HFFc6 (cell line): ENCODE results near the gene ITGB1BP2. TPM values are rescaled to one million over a fixed set of nuclear protein-coding genes. Genes with fewer than 3 reads are reported as not detected.
"Not testable (repeated sequence)": the region's sequence is repeated elsewhere in the genome, so short reads cannot be mapped to it uniquely, and the experiment has no call there.

Experiments
- DNase-seq: peaks from one replicate; pipeline ENCODE4 v3.0.0-alpha.2; 2018
- H3K27ac Mint-ChIP-seq: 2 replicates; pipeline ENCODE4 v1.8.0; 2020; ENCODE audit warnings: mild to moderate bottlenecking, mixed read lengths
- H3K27me3 Mint-ChIP-seq: 2 replicates; pipeline ENCODE4 v1.8.0; 2021; ENCODE audit warnings: mild to moderate bottlenecking, moderate library complexity, mixed read lengths; ENCODE audit not compliant: insufficient read depth
- H3K36me3 Mint-ChIP-seq: 2 replicates; pipeline ENCODE4 v1.8.0; 2021; ENCODE audit warnings: low read depth, mixed read lengths
- H3K4me1 Mint-ChIP-seq: 2 replicates; pipeline ENCODE4 v1.8.0; 2020; ENCODE audit warnings: low read depth, mixed read lengths
- H3K4me3 Mint-ChIP-seq: 2 replicates; pipeline ENCODE4 v1.8.0; 2020; ENCODE audit warnings: mild to moderate bottlenecking, moderate library complexity, mixed read lengths
- H3K9me3 Mint-ChIP-seq: 2 replicates; pipeline ENCODE4 v1.8.0; 2020; ENCODE audit warnings: mild to moderate bottlenecking, mixed read lengths
- CTCF ChIP-seq: fragments of 200-600 bp; sonication (generic); IDR thresholded peaks from 2 replicates; pipeline ENCODE4 v1.5.0; 2021; ENCODE audit warnings: antibody characterized with exemption, mild to moderate bottlenecking
- total RNA-seq, 6 experiments: library from RNA; stranded (reverse); fragmentation: NEBNext Ultra II Directional; extraction: Animal tissue kit (Norgen Biotek cat#: 25700); gene quantifications; 2 replicates in 1 of 6; 3 replicates in 5 of 6; pipeline ENCODE4 v1.2.3, GENCODE V29; 2021

Gene ITGB1BP2
- total RNA-seq, 6 experiments from 2014 or later, result 0.50 to 0.95 (median 0.57) TPM

- Mint-ChIP-seq H3K27ac (no peak overlapping the region), H3K9me3 (no peaks in the 10 kb centered on the region), H3K4me3 (no peak overlapping the region), H3K36me3 (peaks cover 9% of the 10 kb centered on the region; the same call in 1 of the 2 replicates), H3K27me3 (no peaks in the 10 kb centered on the region), H3K4me1 (peaks cover 16% of the 10 kb centered on the region)
- TF ChIP-seq CTCF, result no peak
- DNase-seq, result no peak
Measured at GRCh38 chrX:71320126-71320525, 18.6 kb downstream of the ITGB1BP2 start.

GRCh38 chrX:71321731-71322130 is 20.2 kb downstream of the ITGB1BP2 start:
- Mint-ChIP-seq H3K4me3 (no peak overlapping the region), H3K27me3 (no peaks in the 10 kb centered on the region), H3K9me3 (peaks cover 2% of the 10 kb centered on the region; the same call in 1 of the 2 replicates), H3K27ac (no peak overlapping the region), H3K36me3 (peaks cover 6% of the 10 kb centered on the region), H3K4me1 (peaks cover under 1% of the 10 kb centered on the region; the same call in 1 of the 2 replicates)
- no peak for DNase-seq
- no peak for TF ChIP-seq CTCF

GRCh38 chrX:71324452-71324851 is 22.9 kb downstream of the ITGB1BP2 start:
- not testable (repeated sequence) for H3K9me3 Mint-ChIP-seq, H3K27me3 Mint-ChIP-seq, H3K4me3 Mint-ChIP-seq, DNase-seq, H3K27ac Mint-ChIP-seq, H3K4me1 Mint-ChIP-seq
- peaks cover 12% of the 10 kb centered on the region for H3K36me3 Mint-ChIP-seq

- Mint-ChIP-seq H3K36me3 (peaks cover 12% of the 10 kb centered on the region), H3K4me3 (no peak overlapping the region), H3K27ac (no peak overlapping the region), H3K27me3 (no peaks in the 10 kb centered on the region; the same call in 1 of the 2 replicates), H3K4me1 (no peaks in the 10 kb centered on the region), H3K9me3 (peaks cover 5% of the 10 kb centered on the region; the same call in 1 of the 2 replicates)
- no peak for TF ChIP-seq CTCF
- DNase-seq, result no peak
Measured at GRCh38 chrX:71326394-71326793, 24.8 kb downstream of the ITGB1BP2 start.

GRCh38 chrX:71349151-71349665 is 47.7 kb downstream of the ITGB1BP2 start:
- H3K4me3 Mint-ChIP-seq, H3K9me3 Mint-ChIP-seq, H3K27me3 Mint-ChIP-seq, H3K4me1 Mint-ChIP-seq, H3K36me3 Mint-ChIP-seq, H3K27ac Mint-ChIP-seq: not testable (repeated sequence)
- peak; percentile 0 for DNase-seq

GRCh38 chrX:71349867-71350266 is 48.3 kb downstream of the ITGB1BP2 start:
- H3K4me3 Mint-ChIP-seq, H3K9me3 Mint-ChIP-seq, H3K36me3 Mint-ChIP-seq, DNase-seq, H3K27me3 Mint-ChIP-seq, H3K4me1 Mint-ChIP-seq, H3K27ac Mint-ChIP-seq: not testable (repeated sequence)
- peak; percentile 8; the same call in 1 of the 2 replicates for TF ChIP-seq CTCF

- DNase-seq, H3K9me3 Mint-ChIP-seq, H3K27me3 Mint-ChIP-seq, H3K36me3 Mint-ChIP-seq, H3K4me1 Mint-ChIP-seq, H3K4me3 Mint-ChIP-seq, H3K27ac Mint-ChIP-seq: not testable (repeated sequence)
Measured at GRCh38 chrX:71352439-71352838, 50.9 kb downstream of the ITGB1BP2 start.

Other genes with a start within 250 kb of the ITGB1BP2 start
- 100 to 1,000 TPM in 1 of 6 experiments, 10 to 100 TPM in 5; 87.0 to 101 (median 91.1) TPM for gene SNX12, start 233.4 kb upstream of the ITGB1BP2 start, total RNA-seq
- gene FOXO4, start 205.9 kb upstream of the ITGB1BP2 start, total RNA-seq, result 1 to 10 TPM; 4.0 to 8.1 (median 6.0) TPM
- gene CXorf65, start 195.0 kb upstream of the ITGB1BP2 start, total RNA-seq, result not detected
- under 1 TPM in 2 of 6 experiments, not detected in 4; 0.37 to 0.43 TPM for gene IL2RG, start 190.2 kb upstream of the ITGB1BP2 start, total RNA-seq
- 10 to 100 TPM; 22.8 to 31.2 (median 28.5) TPM for gene MED12, start 183.2 kb upstream of the ITGB1BP2 start, total RNA-seq
- gene NLGN3, start 156.9 kb upstream of the ITGB1BP2 start, total RNA-seq, result under 1 TPM; 0.14 to 0.48 (median 0.29) TPM
- gene GJB1, start 78.5 kb upstream of the ITGB1BP2 start, total RNA-seq, result not detected
- gene ZMYM3, start 47.6 kb upstream of the ITGB1BP2 start, total RNA-seq, result 10 to 100 TPM; 26.3 to 32.4 (median 28.4) TPM
- gene NONO, start 18.1 kb upstream of the ITGB1BP2 start, total RNA-seq, result 100 to 1,000 TPM; 367 to 495 (median 421) TPM
- 10 to 100 TPM; 18.9 to 25.2 (median 21.0) TPM for gene TAF1, start 64.6 kb downstream of the ITGB1BP2 start, total RNA-seq
- gene OGT, start 231.4 kb downstream of the ITGB1BP2 start, total RNA-seq, result 10 to 100 TPM; 52.9 to 77.5 (median 57.7) TPM